Left kidney (tissue), 2 donors: ENCODE measurements around the gene DERA. TPM values are rescaled to one million over a fixed set of nuclear protein-coding genes. Genes with fewer than 3 reads are reported as not detected.

Source experiments
- DNase-seq: peaks from one replicate; pipeline ENCODE4 v3.0.0-alpha.2; 2013
- polyA plus RNA-seq: library from polyadenylated mRNA; unstranded; fragments of 120-200 nt; gene quantifications from one replicate; pipeline ENCODE4 v1.2.1, GENCODE V29; 2013; ENCODE audit not compliant: insufficient read length

DERA gene
- polyA plus RNA-seq, 1 donor: 49.9 TPM

DNA sequence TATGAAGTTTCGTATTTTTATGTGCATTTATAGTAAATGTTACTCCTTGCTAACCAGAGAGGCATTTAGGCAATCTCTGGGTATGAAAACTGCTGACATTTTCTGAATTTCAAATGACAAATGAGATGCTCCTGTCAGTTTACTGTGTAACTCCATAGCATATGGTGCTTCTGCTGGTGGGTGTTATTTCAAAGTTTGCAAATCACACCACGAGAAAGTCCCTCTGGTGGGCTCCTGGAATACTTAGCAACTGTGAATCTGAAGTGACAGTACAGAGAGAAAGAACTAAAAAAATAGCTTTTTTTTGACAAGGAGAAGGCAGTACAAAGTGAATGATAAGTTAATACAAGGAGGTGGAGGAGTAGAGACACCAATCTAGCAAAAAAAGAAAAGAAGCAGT, 161.5 kb downstream of the DERA start:
- no peak for DNase-seq

DNA sequence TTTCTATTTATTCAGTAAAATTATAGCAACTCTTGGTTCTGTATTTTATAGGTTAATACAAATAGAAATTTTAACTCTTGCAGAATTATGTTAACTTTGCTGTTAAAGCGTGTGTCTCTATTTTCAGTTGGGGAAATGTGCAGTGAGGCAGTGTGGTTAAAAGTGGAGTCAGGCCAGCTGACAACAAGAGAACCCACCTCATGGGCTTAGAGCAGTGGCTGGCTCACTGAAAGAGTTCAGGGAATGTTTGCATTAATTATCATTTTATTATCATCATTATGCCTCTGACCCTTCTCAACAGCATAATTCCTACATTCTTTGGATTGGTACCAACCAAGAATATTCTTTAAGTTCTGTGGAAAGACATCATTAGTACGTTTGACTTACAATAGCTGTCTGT, 163.8 kb downstream of the DERA start:
- DNase-seq: no peak

- DNase-seq: no peak
These were observed 164.8 kb downstream of the DERA start for GRCh38 chr12:16075887-16076286.

- no peak for DNase-seq
These were observed 165.4 kb downstream of the DERA start for GRCh38 chr12:16076557-16076956.

DNA sequence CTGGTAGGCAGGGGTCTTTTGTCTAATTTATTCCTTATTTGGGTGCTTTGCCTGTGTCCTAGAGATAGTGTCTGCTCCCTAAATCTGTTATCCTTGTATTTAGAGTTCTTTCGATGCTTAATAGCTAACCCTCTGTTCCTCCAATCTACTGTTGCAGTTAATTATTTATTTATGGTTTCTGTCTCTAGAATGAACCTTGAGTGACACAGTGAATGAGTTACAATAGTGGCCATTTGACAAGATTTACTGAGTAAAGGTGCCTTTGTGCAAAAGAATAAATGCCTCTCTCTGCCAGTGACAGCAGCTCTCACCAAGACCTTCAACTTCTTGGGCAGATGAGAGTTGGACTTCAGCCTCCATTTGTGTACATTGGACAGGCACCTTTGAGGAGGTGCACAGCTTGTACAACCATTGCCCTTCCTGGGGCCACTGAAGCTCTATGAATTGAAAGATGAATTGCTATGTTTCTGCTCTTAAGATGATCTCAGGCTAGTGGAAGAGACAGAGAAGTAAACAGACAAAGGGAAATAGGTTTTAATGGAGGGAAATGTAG, 165.9 kb downstream of the DERA start:
- DNase-seq: no peak

DNA sequence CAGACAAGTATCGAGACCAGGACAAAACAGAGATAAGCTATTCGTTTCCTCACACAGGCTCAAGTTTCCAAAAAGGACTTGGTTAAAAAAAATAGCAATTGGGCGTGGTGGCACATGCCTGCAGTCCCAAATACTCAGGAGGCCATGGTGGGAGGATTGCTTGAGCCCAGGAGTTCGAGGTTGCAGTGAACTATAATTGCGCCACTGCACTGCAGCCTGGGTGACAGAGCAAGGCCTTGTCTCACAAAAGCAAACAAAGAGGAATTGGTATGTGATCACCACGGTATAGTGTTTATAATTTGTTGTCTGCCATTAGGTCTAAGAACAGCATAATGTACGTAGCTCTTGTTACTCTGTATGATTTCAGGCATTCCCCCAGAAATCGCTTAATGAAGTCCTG, 175.3 kb downstream of the DERA start:
- DNase-seq: no peak

DNA sequence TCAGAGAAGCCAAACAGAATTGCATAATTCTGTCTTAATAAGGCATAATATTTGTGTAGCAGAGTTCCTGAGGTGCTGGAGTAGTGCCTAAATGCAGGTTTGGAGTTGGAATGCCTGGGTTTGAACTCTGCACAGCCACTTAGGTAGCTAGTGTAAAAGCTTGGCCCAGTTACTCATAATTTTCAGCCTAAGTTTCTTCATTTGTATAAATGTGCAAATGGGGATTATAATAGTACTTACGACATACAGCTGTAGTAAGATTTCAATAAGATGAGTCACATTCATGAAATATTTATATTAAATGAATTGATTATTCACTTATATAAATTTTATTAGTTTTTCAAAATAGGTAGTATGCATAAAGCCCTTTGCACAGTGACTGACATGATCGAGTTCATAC, 175.8 kb downstream of the DERA start:
- DNase-seq: no peak

Other genes with a start within 250 kb of the DERA start
- gene EPS8, start 121.9 kb upstream of the DERA start, polyA plus RNA-seq: 71.0 TPM
- gene STRAP, start 28.9 kb upstream of the DERA start, polyA plus RNA-seq: 189 TPM